AG08395 (cell line): ENCODE measurements around the gene RASAL1.

Experiments used
- DNase-seq: peaks from one replicate; pipeline ENCODE4 v3.0.0; 2012; ENCODE audit warnings: mixed read lengths, low spot score

Gene RASAL1

GRCh38 chr12:113071135-113072112 is 64.1 kb downstream of the RASAL1 start:
- DNase-seq, result no peak

GRCh38 chr12:113070117-113070906 is 65.2 kb downstream of the RASAL1 start:
- DNase-seq, result no peak

- DNase-seq, result no peak
These were observed 65.8 kb downstream of the RASAL1 start for GRCh38 chr12:113069751-113070116.

GRCh38 chr12:113069149-113069548 is 66.4 kb downstream of the RASAL1 start:
- no peak for DNase-seq

GRCh38 chr12:113067987-113068935 is 67.3 kb downstream of the RASAL1 start:
- DNase-seq, result no peak

GRCh38 chr12:113066813-113067400 is 68.7 kb downstream of the RASAL1 start:
- DNase-seq, result no peak

- peak; percentile 33 for DNase-seq
These were observed 70.2 kb downstream of the RASAL1 start for GRCh38 chr12:113065126-113066007.

GRCh38 chr12:113064395-113065125 is 71.0 kb downstream of the RASAL1 start:
- no peak for DNase-seq

GRCh38 chr12:113063396-113064350 is 71.9 kb downstream of the RASAL1 start:
- no peak for DNase-seq

- no peak for DNase-seq
These were observed 72.8 kb downstream of the RASAL1 start for GRCh38 chr12:113062502-113063395.

- no peak for DNase-seq
These were observed 74.4 kb downstream of the RASAL1 start for GRCh38 chr12:113061061-113061694.

GRCh38 chr12:113060336-113060960 is 75.1 kb downstream of the RASAL1 start:
- DNase-seq, result no peak

- DNase-seq, result no peak
These were observed 76.4 kb downstream of the RASAL1 start for GRCh38 chr12:113059071-113059595.

GRCh38 chr12:113058553-113058952 is 77.0 kb downstream of the RASAL1 start:
- DNase-seq, result no peak

- DNase-seq, result no peak
These were observed 77.7 kb downstream of the RASAL1 start for GRCh38 chr12:113057565-113058485.
